ENCODE data around the gene SLC22A31. TPM values are rescaled to one million over a fixed set of nuclear protein-coding genes. Genes with fewer than 3 reads are reported as not detected.
"Not testable (repeated sequence)": the region's sequence is repeated elsewhere in the genome, so short reads cannot be mapped to it uniquely, and the experiment has no call there.

SLC22A31 gene
- total and polyA plus RNA-seq, 9 of the 15 experiments (the other 6 are each of a cell fraction or from before 2014, with no cell fraction given), result 0.29 to 2.2 (median 0.47) TPM; not detected in 3

DNA sequence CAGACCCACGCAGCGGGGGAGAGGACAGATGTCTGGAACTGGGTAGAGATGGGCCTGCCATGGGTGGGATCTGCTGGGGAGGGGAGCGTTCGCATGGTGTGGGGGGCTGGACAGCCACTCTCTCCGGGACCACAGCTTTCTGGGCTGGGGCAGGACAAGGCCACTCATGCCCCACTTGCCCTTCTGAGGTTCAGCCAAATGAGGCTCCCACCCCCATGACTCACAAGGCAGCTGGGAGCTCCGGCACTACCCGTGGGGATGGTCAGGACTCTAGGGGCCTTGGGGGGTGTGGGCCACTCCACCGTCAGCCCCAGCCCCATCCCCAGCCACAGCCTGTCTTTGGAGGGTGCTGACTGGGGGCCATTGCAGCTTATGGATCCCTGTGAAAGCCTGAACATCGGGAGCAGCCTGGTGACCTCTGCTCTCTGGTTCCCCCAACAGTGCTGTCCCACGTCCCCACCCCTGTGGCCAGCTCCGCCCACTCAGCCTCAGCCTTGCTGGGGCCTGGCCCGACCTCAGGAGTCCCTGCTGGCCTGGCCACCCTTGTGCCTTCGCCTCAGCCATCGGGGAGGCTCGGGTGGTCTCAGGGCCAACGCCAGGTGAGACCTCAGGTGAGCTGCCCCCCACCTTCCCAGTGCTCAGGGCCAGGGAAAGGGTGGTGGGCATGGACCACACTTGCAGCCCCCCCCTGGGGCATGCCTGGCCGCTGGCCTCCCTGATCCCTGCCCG lies 33.5 kb downstream of the SLC22A31 start (continued):
- no peak for TF ChIP-seq KAT2B (IDR thresholded peaks at IDR 0.05; ENCODE audit: low read depth, low read length)
- TF ChIP-seq TCF3 (CRISPR knock-in tag; IDR thresholded peaks at IDR 0.05), result no peak

DNA sequence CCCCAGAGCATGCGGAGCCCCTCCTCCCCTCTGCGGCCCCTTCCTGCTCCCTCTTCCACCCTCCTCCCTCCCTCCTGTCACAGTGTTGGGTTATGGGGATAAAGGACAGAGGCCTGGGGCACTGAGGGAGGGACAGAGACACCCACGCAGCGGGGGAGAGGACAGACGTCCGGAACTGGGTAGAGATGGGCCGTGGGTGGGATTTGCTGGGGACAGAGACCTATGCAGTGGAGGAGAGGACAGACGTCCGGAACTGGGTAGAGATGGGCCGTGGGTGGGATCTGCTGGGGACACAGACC lies 34.7 kb downstream of the SLC22A31 start:
- 23% methylated on average over 4 of the region's 10 CpGs for WGBS (ENCODE audit: insufficient coverage, low coverage, missing lambda C conversion rate)
- H3K79me2 ChIP-seq (ENCODE audit: control insufficient read depth, insufficient read depth, low read length); H3K4me3 ChIP-seq; H3K27me3 ChIP-seq (ENCODE audit: control insufficient read depth in 2 of 2, insufficient read depth in 2 of 2, low read length in 2 of 2); ATAC-seq; DNase-seq (ENCODE audit: extremely low read depth in 1 of 4, low spot score in 3 of 4); H2AFZ ChIP-seq (ENCODE audit: low read depth, low read length); H3K4me2 ChIP-seq (ENCODE audit: insufficient read depth, low read length); BruUV-seq (replicated peaks); FAIRE-seq; H4K20me1 ChIP-seq (replicated peaks; ENCODE audit: control insufficient read depth, insufficient read depth, low read length); POLR2A ChIA-PET; H3K27ac ChIP-seq (ENCODE audit: extremely low read depth, low read depth, low read length); H3K9me1 ChIP-seq (ENCODE audit: control insufficient read depth, insufficient read depth, low read length); H3K9ac ChIP-seq (ENCODE audit: insufficient read depth in 1 of 2, low read depth in 2 of 2, low read length in 2 of 2); H3K36me3 ChIP-seq (ENCODE audit: control insufficient read depth, insufficient read depth, low read length); H3K9me3 ChIP-seq (replicated peaks; ENCODE audit: control insufficient read depth, insufficient read depth, low read depth, low read length): not testable (repeated sequence)
- in situ Hi-C loops (cut with MboI), result loop anchor here (5.0 kb wide), 1 partner anchor 353 kb away; the partner anchor contains the start of gene APRT
- CTCF ChIA-PET (ENCODE audit: low intra/inter-chr PET ratio), result interaction anchor here (1.5 kb wide), 1 partner anchor 429 kb away, joined by 3 read pairs; no protein-coding TSS in a partner anchor
- intact Hi-C loops (cut with micrococcal nuclease), result loop anchor here (10.0 kb wide), 1 partner anchor 191 kb away; the partner anchor contains the start of gene CBFA2T3
- peaks cover 10 to 82% of the 10 kb centered on the region in 2 experiments for H3K4me1 ChIP-seq (replicated peaks in 1 of 2; ENCODE audit: control insufficient read depth in 2 of 2, insufficient read depth in 2 of 2, low read length in 2 of 2)
- TF ChIP-seq EGR1 (conservative IDR thresholded peaks at IDR 0.05), result peak; percentile 81
